OCI-LY7 (cell line): ENCODE data around the gene MTCP1. TPM values are rescaled to one million over a fixed set of nuclear protein-coding genes. Genes with fewer than 3 reads are reported as not detected.

Source experiments
- BruUV-seq: library from RNA; stranded (reverse); fragments of 400-500 nt; replicated peaks from 2 replicates; lab custom pipeline; 2021; lab: Mats Ljungman, UMichigan
- CTCF ChIA-PET: fragments of 300-600 bp; sonication (Branson Sonifier 250); formaldehyde crosslinking; loops from one replicate; lab custom pipeline; 2022; ENCODE audit warnings: antibody characterized with exemption; ENCODE audit not compliant: unreplicated experiment; lab: Charles Lee
- POLR2A ChIA-PET: fragments of 300-600 bp; sonication (Branson Sonifier 250); formaldehyde crosslinking; loops from one replicate; lab custom pipeline; 2022; ENCODE audit warnings: antibody characterized with exemption; lab: Charles Lee
- DNase-seq: peaks from one replicate; pipeline ENCODE4 v3.0.0-alpha.2; 2015; ENCODE audit warnings: low spot score
- H2AFZ ChIP-seq: fragments of 200-600 bp; sonication (generic), shearing (Covaris generic); 2 replicates; pipeline ENCODE4 v1.6.1; 2014; ENCODE audit warnings: mild to moderate bottlenecking, antibody characterized with exemption, low read length, moderate library complexity
- H3K27ac ChIP-seq: fragments of 200-600 bp; sonication (generic); 2 replicates; pipeline ENCODE4 v1.5.1; 2014; ENCODE audit warnings: mixed run types, low read depth, mild to moderate bottlenecking, moderate library complexity, low read length, inconsistent platforms; ENCODE audit not compliant: poor library complexity, severe bottlenecking
- H3K36me3 ChIP-seq: fragments of 200-600 bp; sonication (generic); 2 replicates; pipeline ENCODE4 v1.6.1; 2014; ENCODE audit warnings: mild to moderate bottlenecking, antibody characterized with exemption, low read length, moderate library complexity, mixed read lengths; ENCODE audit not compliant: insufficient read depth
- H3K4me1 ChIP-seq: fragments of 200-600 bp; sonication (generic); 2 replicates; pipeline ENCODE4 v1.5.1; 2014; ENCODE audit warnings: mild to moderate bottlenecking, low read length; ENCODE audit not compliant: insufficient read depth, poor library complexity, severe bottlenecking
- H3K4me2 ChIP-seq: fragments of 200-600 bp; sonication (generic); 2 replicates; pipeline ENCODE4 v1.6.1; 2014; ENCODE audit warnings: mild to moderate bottlenecking, low read length
- H3K4me3 ChIP-seq: fragments of 200-600 bp; sonication (generic); 2 replicates; pipeline ENCODE4 v1.5.1; 2014; ENCODE audit warnings: mild to moderate bottlenecking, low read depth, low read length; ENCODE audit not compliant: poor library complexity, severe bottlenecking
- H3K79me2 ChIP-seq: fragments of 200-600 bp; sonication (generic); 2 replicates; pipeline ENCODE4 v1.6.1; 2016; ENCODE audit warnings: low read depth, mild to moderate bottlenecking, low read length, moderate library complexity, mixed read lengths; ENCODE audit not compliant: insufficient read depth
- H3K9me2 ChIP-seq: fragments of 200-600 bp; sonication (generic); 2 replicates; pipeline ENCODE4 v1.6.1; 2016; ENCODE audit warnings: mild to moderate bottlenecking, low read length, mixed read lengths; ENCODE audit not compliant: insufficient read depth
- H3K9me3 ChIP-seq: fragments of 200-600 bp; sonication (generic); 2 replicates; pipeline ENCODE4 v1.6.1; 2014; ENCODE audit warnings: mild to moderate bottlenecking, mixed run types, low read length, mixed read lengths
- H4K20me1 ChIP-seq: fragments of 200-600 bp; sonication (generic); 2 replicates; pipeline ENCODE4 v1.6.1; 2014; ENCODE audit warnings: mild to moderate bottlenecking, antibody characterized with exemption, low read length, moderate library complexity, mixed read lengths; ENCODE audit not compliant: insufficient read depth
- EZH2phosphoT487 ChIP-seq: fragments of 200-600 bp; sonication (generic); IDR thresholded peaks from 2 replicates; pipeline ENCODE4 v1.6.1; 2018; ENCODE audit warnings: low read depth, borderline replicate concordance, mild to moderate bottlenecking, mixed run types, antibody characterized with exemption, low read length, moderate library complexity, mixed read lengths
- intact Hi-C: fragments of 100-400 bp; cut with micrococcal nuclease; formaldehyde crosslinking; loops from one replicate; pipeline ENCODE4 v1.10.0; 2022; ENCODE audit not compliant: unreplicated experiment
- total RNA-seq, 2 experiments: library from RNA; depleted of rRNA in 1 of 2; stranded (reverse); fragments of >200 nt in 1 of 2; shearing (Covaris generic) in 1 of 2; gene quantifications; 2 replicates each; pipeline ENCODE4 v1.2.3, GENCODE V29; 2014 to 2022
- TF ChIP-seq, protein P1 (sequence below): fragments of 200-600 bp; sonication (generic); conservative IDR thresholded peaks from 2 replicates; pipeline ENCODE4 v1.5.1; 2014; ENCODE audit warnings: mild to moderate bottlenecking, antibody characterized with exemption, low read length, moderate library complexity, mixed read lengths

MTCP1 gene
- total RNA-seq, 2 experiments from 2014 or later: 16.9 to 39.6 TPM

- Histone ChIP-seq H3K36me3 (peaks cover 19% of the 10 kb centered on the region), H3K9me2 (no peaks in the 10 kb centered on the region), H3K4me1 (no peaks in the 10 kb centered on the region), H3K9me3 (no peaks in the 10 kb centered on the region), H2AFZ (no peak overlapping the region), H3K27ac (no peak overlapping the region), H3K4me2 (no peak overlapping the region), H3K4me3 (no peak overlapping the region), H3K79me2 (no peaks in the 10 kb centered on the region), H4K20me1 (no peaks in the 10 kb centered on the region)
- no TSS peak for BruUV-seq
- CTCF ChIA-PET: interaction anchor here (1.0 kb wide), 1 partner anchor 17 kb away, joined by 3 read pairs; no protein-coding TSS in a partner anchor
- no peak for DNase-seq
- intact Hi-C loops: no loop called here
- no peak for TF ChIP-seq EZH2phosphoT487
- TF ChIP-seq, protein P1, sequence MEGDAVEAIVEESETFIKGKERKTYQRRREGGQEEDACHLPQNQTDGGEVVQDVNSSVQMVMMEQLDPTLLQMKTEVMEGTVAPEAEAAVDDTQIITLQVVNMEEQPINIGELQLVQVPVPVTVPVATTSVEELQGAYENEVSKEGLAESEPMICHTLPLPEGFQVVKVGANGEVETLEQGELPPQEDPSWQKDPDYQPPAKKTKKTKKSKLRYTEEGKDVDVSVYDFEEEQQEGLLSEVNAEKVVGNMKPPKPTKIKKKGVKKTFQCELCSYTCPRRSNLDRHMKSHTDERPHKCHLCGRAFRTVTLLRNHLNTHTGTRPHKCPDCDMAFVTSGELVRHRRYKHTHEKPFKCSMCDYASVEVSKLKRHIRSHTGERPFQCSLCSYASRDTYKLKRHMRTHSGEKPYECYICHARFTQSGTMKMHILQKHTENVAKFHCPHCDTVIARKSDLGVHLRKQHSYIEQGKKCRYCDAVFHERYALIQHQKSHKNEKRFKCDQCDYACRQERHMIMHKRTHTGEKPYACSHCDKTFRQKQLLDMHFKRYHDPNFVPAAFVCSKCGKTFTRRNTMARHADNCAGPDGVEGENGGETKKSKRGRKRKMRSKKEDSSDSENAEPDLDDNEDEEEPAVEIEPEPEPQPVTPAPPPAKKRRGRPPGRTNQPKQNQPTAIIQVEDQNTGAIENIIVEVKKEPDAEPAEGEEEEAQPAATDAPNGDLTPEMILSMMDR: no peak
- POLR2A ChIA-PET: no interaction called here
Measured at GRCh38 chrX:155052738-155053498, 18.0 kb downstream of the MTCP1 start.

DNA sequence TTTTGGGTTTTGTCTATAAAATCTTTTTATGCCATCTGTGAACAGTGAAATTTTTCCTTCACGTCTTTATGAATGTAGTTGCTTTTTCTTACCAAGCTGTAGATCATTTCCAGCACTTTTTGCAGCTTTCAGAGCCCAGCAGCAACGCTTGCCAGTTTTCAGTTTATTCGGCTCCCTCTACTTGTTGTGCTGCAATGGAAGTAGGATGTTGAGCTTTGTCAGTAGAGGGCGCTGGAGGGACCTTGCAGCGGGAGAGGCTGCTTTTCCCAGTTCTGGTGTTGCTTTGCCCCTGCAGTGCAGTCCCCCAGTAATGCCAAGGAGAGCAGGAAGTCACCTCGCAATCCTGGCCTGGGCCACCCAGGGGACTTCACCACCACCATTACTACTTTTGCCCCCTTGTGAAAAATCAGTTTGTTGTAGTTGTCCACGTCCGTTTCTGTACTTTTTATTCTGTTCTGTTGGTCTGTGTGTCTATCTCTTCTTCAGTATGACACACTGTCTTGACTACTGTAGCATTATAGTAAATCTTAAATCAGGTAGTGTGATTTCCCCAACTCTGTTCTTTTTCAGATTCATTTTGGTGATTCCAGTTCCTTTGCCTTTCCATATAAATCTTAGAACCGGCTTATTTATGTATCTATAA is 21.8 kb downstream of the MTCP1 start:
- intact Hi-C loops: no loop called here
- POLR2A ChIA-PET: no interaction called here
- CTCF ChIA-PET: no interaction called here
- H3K4me1 ChIP-seq: no peaks in the 10 kb centered on the region
- H3K79me2 ChIP-seq: no peaks in the 10 kb centered on the region
- no peak overlapping the region for H3K4me3 ChIP-seq
- TF ChIP-seq, protein P1: peak; percentile 79
- TF ChIP-seq EZH2phosphoT487: no peak
- H3K9me3 ChIP-seq: no peaks in the 10 kb centered on the region
- BruUV-seq: no TSS peak
- peaks cover 11% of the 10 kb centered on the region for H3K36me3 ChIP-seq
- no peaks in the 10 kb centered on the region for H3K9me2 ChIP-seq
- H2AFZ ChIP-seq: no peak overlapping the region
- no peak overlapping the region for H3K4me2 ChIP-seq
- DNase-seq: peak; percentile 48
- no peak overlapping the region for H3K27ac ChIP-seq
- H4K20me1 ChIP-seq: no peaks in the 10 kb centered on the region
